Astrocyte of the cerebellum (primary cell): ENCODE results near the gene PIAS2.
"Not testable (repeated sequence)": the region's sequence is repeated elsewhere in the genome, so short reads cannot be mapped to it uniquely, and the experiment has no call there.

Source experiments
- DNase-seq: peaks from one replicate; pipeline ENCODE4 v3.0.0-alpha.2; 2011; ENCODE audit warnings: low read depth
- H3K4me3 ChIP-seq: 2 replicates; pipeline ENCODE4 v1.5.1; 2011; ENCODE audit warnings: mild to moderate bottlenecking, low read depth, low read length, moderate library complexity
- in situ Hi-C: cut with HindIII; loops from 2 replicates; pipeline ENCODE4 v1.10.0; 2017; ENCODE audit warnings: low sequenced_read_pairs
- TF ChIP-seq, protein P1 (sequence below): IDR thresholded peaks from 2 replicates; pipeline ENCODE4 v1.5.1; 2012; ENCODE audit warnings: low read length, low read depth, moderate library complexity, mild to moderate bottlenecking; ENCODE audit errors: missing control alignments

PIAS2 gene

DNA sequence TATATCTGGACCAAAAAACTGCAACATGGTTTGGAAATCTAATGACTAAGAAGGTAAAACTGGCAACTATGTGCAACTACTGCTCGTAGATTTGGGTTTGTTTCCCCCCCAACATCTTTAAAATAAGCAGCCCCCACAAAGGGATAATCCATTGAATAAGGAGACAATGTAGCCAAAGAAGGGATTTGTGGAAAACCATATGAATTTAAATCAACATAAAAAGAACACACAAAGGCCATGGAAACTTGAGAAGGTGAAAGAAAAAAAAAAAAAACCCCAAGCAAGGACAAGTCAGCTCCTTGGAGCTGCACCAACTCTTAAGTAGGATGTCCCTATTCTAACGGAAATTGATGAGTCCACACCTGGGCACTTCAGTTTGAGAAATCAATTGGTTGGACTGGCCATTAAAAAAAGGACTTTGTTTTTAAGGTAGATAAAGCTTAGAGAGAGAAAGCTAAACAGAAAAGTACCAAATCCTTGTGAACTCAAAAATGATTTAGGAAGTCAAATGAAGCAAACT is 106.8 kb downstream of the PIAS2 start:
- in situ Hi-C loops, result no loop called here
- H3K4me3 ChIP-seq, result no peak overlapping the region
- DNase-seq, result no peak
- TF ChIP-seq, protein P1, sequence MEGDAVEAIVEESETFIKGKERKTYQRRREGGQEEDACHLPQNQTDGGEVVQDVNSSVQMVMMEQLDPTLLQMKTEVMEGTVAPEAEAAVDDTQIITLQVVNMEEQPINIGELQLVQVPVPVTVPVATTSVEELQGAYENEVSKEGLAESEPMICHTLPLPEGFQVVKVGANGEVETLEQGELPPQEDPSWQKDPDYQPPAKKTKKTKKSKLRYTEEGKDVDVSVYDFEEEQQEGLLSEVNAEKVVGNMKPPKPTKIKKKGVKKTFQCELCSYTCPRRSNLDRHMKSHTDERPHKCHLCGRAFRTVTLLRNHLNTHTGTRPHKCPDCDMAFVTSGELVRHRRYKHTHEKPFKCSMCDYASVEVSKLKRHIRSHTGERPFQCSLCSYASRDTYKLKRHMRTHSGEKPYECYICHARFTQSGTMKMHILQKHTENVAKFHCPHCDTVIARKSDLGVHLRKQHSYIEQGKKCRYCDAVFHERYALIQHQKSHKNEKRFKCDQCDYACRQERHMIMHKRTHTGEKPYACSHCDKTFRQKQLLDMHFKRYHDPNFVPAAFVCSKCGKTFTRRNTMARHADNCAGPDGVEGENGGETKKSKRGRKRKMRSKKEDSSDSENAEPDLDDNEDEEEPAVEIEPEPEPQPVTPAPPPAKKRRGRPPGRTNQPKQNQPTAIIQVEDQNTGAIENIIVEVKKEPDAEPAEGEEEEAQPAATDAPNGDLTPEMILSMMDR, result no peak

DNA sequence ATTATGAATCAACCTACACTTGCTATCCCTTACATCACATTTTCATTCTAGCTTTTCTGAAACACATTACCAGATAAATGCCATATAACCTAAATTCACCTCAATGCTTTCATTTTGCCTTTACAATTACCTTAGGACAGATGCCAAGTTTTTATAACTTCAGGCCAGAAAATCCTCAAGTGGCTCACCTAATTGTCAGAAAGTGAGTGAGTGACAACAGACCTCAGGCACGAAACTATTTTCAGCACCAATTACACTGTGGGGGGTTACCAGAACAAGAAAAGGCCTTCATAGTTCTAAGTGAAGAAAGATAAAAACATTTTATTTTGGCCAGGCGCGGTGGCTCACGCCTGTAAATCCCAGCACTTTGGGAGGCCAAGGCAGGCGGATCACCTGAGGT is 108.2 kb downstream of the PIAS2 start:
- in situ Hi-C loops, result loop anchor here (5.0 kb wide), 1 partner anchor 47 kb away; no protein-coding TSS in a partner anchor
- no peak for DNase-seq
- TF ChIP-seq, protein P1, result no peak
- no peak overlapping the region for H3K4me3 ChIP-seq

DNA sequence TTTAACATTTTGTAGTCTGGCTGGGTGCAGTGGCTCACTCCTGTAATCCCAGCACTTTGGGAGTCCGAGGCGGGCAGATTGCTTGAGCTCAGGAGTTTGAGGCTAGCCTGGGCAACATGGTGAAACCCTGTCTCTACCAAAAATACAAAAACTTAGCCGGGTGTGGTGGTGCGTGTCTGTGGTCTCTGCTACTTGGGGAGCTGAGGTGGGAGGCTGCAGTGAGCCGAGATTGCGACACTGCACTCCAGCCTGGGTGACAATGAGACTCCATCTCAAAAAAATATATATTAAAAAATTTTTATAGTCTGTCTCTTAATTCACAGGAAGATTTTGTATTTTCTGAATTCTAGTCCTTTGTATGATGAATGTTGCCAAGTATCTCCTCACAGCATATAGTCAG is 121.4 kb downstream of the PIAS2 start:
- H3K4me3 ChIP-seq, in situ Hi-C loops, DNase-seq: not testable (repeated sequence)

DNA sequence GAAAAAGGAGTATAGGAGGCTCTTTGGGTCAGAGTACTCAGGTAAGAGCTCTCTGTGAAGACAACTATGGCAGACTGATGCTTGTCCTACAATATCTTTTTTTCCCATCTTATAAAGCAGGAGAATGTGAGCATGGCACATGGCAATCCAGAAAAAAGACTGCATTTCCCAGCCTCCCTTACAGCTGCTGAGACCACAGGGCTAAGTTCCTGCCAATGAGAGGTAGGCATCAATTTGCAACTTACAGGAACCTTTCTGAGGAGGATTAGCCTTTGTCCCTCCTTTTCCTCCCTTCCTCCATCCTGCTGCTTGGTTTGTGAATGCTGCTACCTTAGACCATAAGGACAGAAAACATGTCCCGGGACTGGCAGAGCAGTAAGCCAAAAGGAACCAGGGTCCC is 122.7 kb downstream of the PIAS2 start:
- no peak for DNase-seq
- H3K4me3 ChIP-seq, result no peak overlapping the region
- TF ChIP-seq, protein P1, result no peak
- in situ Hi-C loops, result no loop called here

DNA sequence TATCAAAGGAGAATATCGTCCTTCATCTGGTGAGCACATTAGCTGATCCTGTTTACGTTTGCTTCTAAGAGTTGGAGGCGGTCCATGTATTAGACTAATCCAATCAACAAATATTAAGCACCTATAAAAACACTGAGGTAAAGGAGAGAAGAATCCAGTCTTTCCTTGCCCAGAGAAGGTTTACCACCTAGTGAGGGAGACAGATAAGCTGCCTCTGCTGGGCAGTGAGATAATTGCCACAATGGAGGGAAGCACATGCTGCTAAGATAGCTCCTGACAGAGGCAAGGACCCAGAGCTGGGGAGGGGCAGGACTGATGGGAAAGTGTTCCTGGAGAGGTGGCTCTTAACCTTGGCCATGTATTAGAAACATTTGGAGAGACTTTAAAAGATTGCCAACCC is 123.7 kb downstream of the PIAS2 start:
- no peak overlapping the region for H3K4me3 ChIP-seq
- in situ Hi-C loops, result no loop called here
- DNase-seq, result no peak
- TF ChIP-seq, protein P1, result no peak

DNA sequence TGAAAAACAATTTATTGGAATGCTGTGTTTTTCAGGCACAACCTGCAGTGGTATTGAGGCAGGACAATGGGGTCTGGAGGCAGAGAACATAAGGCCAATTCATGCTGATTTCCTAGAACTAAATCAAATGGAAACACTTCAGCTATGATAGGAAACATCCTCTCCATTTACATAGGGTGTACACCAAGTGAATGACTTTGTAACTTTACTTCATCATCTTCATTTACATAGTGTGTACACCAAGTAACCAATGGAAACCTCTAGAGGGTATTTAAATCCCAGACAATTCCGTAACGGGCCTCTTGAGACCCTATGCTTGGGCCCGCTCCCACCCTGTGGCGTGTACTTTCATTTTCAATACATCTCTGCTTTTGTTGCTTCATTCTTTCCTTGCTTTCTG is 128.2 kb downstream of the PIAS2 start:
- in situ Hi-C loops, result no loop called here
- DNase-seq, result no peak
- TF ChIP-seq, protein P1, result no peak

DNA sequence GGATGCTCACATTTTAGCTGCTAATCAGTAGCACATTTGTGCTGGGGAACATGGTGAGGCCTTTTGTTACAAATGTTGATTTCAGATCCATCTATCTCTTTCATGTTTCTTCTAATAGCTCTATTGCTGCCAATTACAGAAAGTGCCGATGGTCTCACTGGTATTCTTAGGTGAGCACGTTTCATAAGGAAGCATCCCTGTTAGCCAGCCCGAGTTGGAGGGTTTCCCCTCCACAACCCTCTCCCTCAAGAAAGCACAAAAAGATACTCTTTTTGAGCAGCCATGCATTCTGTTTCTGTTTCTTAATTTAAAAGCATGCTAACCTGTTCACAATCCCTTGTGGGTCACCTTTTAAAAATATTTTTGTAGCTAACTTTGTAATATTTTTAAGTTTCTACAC is 129.6 kb downstream of the PIAS2 start:
- in situ Hi-C loops, result no loop called here
- no peak overlapping the region for H3K4me3 ChIP-seq
- TF ChIP-seq, protein P1, result no peak
- DNase-seq, result no peak

More for the DNA sequence above, 128.2 kb downstream of the PIAS2 start:
- H3K4me3 ChIP-seq, result no peak overlapping the region
